Mesenchymal stem cell (in vitro differentiated cells and primary cell): ENCODE data around the gene ST7.
A peak's percentile ranks its signal among the peaks of the same experiment; 100 is the strongest.

Source experiments
- DNase-seq: peaks from one replicate; pipeline ENCODE4 v3.0.0-alpha.2; 2013
- H2AFZ ChIP-seq: one replicate; pipeline ENCODE4 v1.6.1; 2013; ENCODE audit warnings: low read depth, mild to moderate bottlenecking, control low read depth, inconsistent platforms, low read length, moderate library complexity
- H2AK5ac ChIP-seq: 2 replicates; pipeline ENCODE4 v1.6.1; 2013; ENCODE audit warnings: low read length, moderate library complexity, mild to moderate bottlenecking, inconsistent platforms; ENCODE audit not compliant: severe bottlenecking
- H2BK120ac ChIP-seq: one replicate; pipeline ENCODE4 v1.6.1; 2013; ENCODE audit warnings: low read depth, mild to moderate bottlenecking, inconsistent platforms, low read length, moderate library complexity
- H2BK12ac ChIP-seq, 2 experiments: one replicate each; pipeline ENCODE4 v1.6.1; 2013; ENCODE audit warnings: inconsistent platforms in 2 of 2, low read length in 2 of 2, mild to moderate bottlenecking in 2 of 2, moderate library complexity in 2 of 2, control low read depth in 1 of 2
- H2BK15ac ChIP-seq: one replicate; pipeline ENCODE4 v1.6.1; 2013; ENCODE audit warnings: mild to moderate bottlenecking, low read depth, inconsistent platforms; ENCODE audit not compliant: poor library complexity, severe bottlenecking
- H2BK5ac ChIP-seq: 2 replicates; pipeline ENCODE4 v1.6.1; 2013; ENCODE audit warnings: low read depth, mild to moderate bottlenecking, low read length, control low read depth, inconsistent platforms; ENCODE audit not compliant: poor library complexity, severe bottlenecking
- H3K14ac ChIP-seq, 2 experiments: one replicate each; pipeline ENCODE4 v1.6.1; 2013; ENCODE audit warnings: inconsistent platforms in 2 of 2, low read length in 2 of 2, control low read depth in 1 of 2, mild to moderate bottlenecking in 1 of 2, moderate library complexity in 1 of 2
- H3K18ac ChIP-seq, 2 experiments: one replicate each; pipeline ENCODE4 v1.6.1; 2013; ENCODE audit warnings: inconsistent platforms in 2 of 2, low read length in 2 of 2, control low read depth in 1 of 2, low read depth in 1 of 2, mild to moderate bottlenecking in 1 of 2
- H3K23ac ChIP-seq, 2 experiments: one replicate each; pipeline ENCODE4 v1.6.1; 2013; ENCODE audit warnings: inconsistent platforms in 2 of 2, low read length in 2 of 2, mild to moderate bottlenecking in 2 of 2, moderate library complexity in 2 of 2, control low read depth in 1 of 2
- H3K27ac ChIP-seq: 2 replicates; pipeline ENCODE4 v1.5.1; 2013; ENCODE audit warnings: mild to moderate bottlenecking, moderate library complexity, low read length, control low read depth, inconsistent platforms; ENCODE audit not compliant: poor library complexity, severe bottlenecking
- H3K27me3 ChIP-seq, 2 experiments: 2 replicates each; pipeline versions ENCODE4 v1.6.1 to v1.7.0; 2013; ENCODE audit warnings: low read length in 2 of 2, mild to moderate bottlenecking in 2 of 2, moderate library complexity in 2 of 2, control low read depth in 1 of 2, inconsistent platforms in 1 of 2; ENCODE audit not compliant: control insufficient read depth in 1 of 2, insufficient read depth in 1 of 2
- H3K36me3 ChIP-seq, 2 experiments: 2 replicates each; pipeline versions ENCODE4 v1.6.1 to v1.7.0; 2013; ENCODE audit warnings: low read length in 2 of 2, control low read depth in 1 of 2, inconsistent platforms in 1 of 2, low read depth in 1 of 2, mild to moderate bottlenecking in 1 of 2; ENCODE audit not compliant: insufficient read depth in 2 of 2, control insufficient read depth in 1 of 2
- H3K4ac ChIP-seq, 2 experiments: one replicate each; pipeline ENCODE4 v1.6.1; 2013; ENCODE audit warnings: inconsistent platforms in 2 of 2, low read length in 2 of 2, mild to moderate bottlenecking in 2 of 2, moderate library complexity in 2 of 2, control low read depth in 1 of 2, low read depth in 1 of 2
- H3K4me1 ChIP-seq: 2 replicates; pipeline ENCODE4 v1.6.1; 2013; ENCODE audit warnings: low read depth, low read length, control low read depth; ENCODE audit not compliant: control insufficient read depth, insufficient read depth
- H3K4me2 ChIP-seq: 2 replicates; pipeline ENCODE4 v1.6.1; 2013; ENCODE audit warnings: low read length, mild to moderate bottlenecking, inconsistent platforms; ENCODE audit not compliant: poor library complexity, severe bottlenecking
- H3K4me3 ChIP-seq, 2 experiments: 2 replicates each; pipeline versions ENCODE4 v1.5.1 to v1.7.0; 2013; ENCODE audit warnings: low read length in 2 of 2, mild to moderate bottlenecking in 2 of 2, control low read depth in 1 of 2, low read depth in 1 of 2; ENCODE audit not compliant: insufficient read depth in 1 of 2
- H3K79me1 ChIP-seq: replicated peaks from 2 replicates; pipeline ENCODE4 v1.6.1; 2013; ENCODE audit warnings: mild to moderate bottlenecking, control low read depth, low read length, inconsistent platforms; ENCODE audit not compliant: poor library complexity, severe bottlenecking
- H3K9ac ChIP-seq: 2 replicates; pipeline ENCODE4 v1.7.0; 2013; ENCODE audit warnings: mild to moderate bottlenecking, low read length, moderate library complexity
- H3K9me3 ChIP-seq: 2 replicates; pipeline ENCODE4 v1.7.0; 2013; ENCODE audit warnings: mild to moderate bottlenecking, low read length; ENCODE audit not compliant: control insufficient read depth
- H4K8ac ChIP-seq: one replicate; pipeline ENCODE4 v1.6.1; 2013; ENCODE audit warnings: inconsistent platforms, mild to moderate bottlenecking, low read length, moderate library complexity
- H4K91ac ChIP-seq: one replicate; pipeline ENCODE4 v1.6.1; 2013; ENCODE audit warnings: mild to moderate bottlenecking, low read length, inconsistent platforms
- WGBS: methylation state at CpG from one replicate; pipeline ENCODE4 v1.1.7; 2013; ENCODE audit warnings: mixed read lengths; 5-methylcytosine and 5-hydroxymethylcytosine counted together

The ST7 gene

GRCh38 chr7:117193564-117193963, 240.3 kb downstream of the ST7 start:
- Histone ChIP-seq H3K9ac (no peak overlapping the region), H3K18ac (no peak overlapping the region), H4K91ac (no peak overlapping the region), H2BK5ac (no peak overlapping the region), H3K23ac (no peak overlapping the region), H3K27ac (no peak overlapping the region), H3K4me2 (no peak overlapping the region), H3K9me3 (no peaks in the 10 kb centered on the region), H3K4me3 (no peak overlapping the region), H2BK12ac (no peak overlapping the region), H2AK5ac (no peak overlapping the region), H3K4me1 (peaks cover 3% of the 10 kb centered on the region), H3K4ac (no peak overlapping the region), H2BK15ac (no peak overlapping the region), H2AFZ (no peak overlapping the region), H3K27me3 (no peaks in the 10 kb centered on the region), H3K36me3 (peaks cover 12 to 36% of the 10 kb centered on the region in 2 experiments), H3K79me1 (peaks cover 2% of the 10 kb centered on the region), H3K14ac (no peak overlapping the region), H4K8ac (no peak overlapping the region), H2BK120ac (no peak overlapping the region)
- DNase-seq: peak; percentile 48
- WGBS: no CpG with 5 or more reads among the region's 2 CpGs

GRCh38 chr7:117194445-117194844, 241.1 kb downstream of the ST7 start:
- no peak for DNase-seq
- H2BK15ac ChIP-seq: no peak overlapping the region

GRCh38 chr7:117195361-117196029, 242.2 kb downstream of the ST7 start:
- H3K27ac ChIP-seq: no peak overlapping the region
- no peaks in the 10 kb centered on the region for H3K9me3 ChIP-seq
- H4K91ac ChIP-seq: no peak overlapping the region
- H3K9ac ChIP-seq: no peak overlapping the region
- H3K14ac ChIP-seq: no peak overlapping the region
- H3K36me3 ChIP-seq: peaks cover 11 to 31% of the 10 kb centered on the region in 2 experiments
- no peak overlapping the region for H2AK5ac ChIP-seq
- WGBS: 83% methylated on average over 3 of the region's 4 CpGs
- H2BK5ac ChIP-seq: no peak overlapping the region
- H2BK120ac ChIP-seq: no peak overlapping the region
- peaks cover 3% of the 10 kb centered on the region for H3K4me1 ChIP-seq
- H3K79me1 ChIP-seq: peaks cover 2% of the 10 kb centered on the region
- no peak for DNase-seq
- no peak overlapping the region for H2BK12ac ChIP-seq
- no peak overlapping the region for H2AFZ ChIP-seq
- H3K23ac ChIP-seq: no peak overlapping the region
- H2BK15ac ChIP-seq: no peak overlapping the region
- H3K4me3 ChIP-seq: no peak overlapping the region
- H3K27me3 ChIP-seq: no peaks in the 10 kb centered on the region
- no peak overlapping the region for H3K18ac ChIP-seq
- no peak overlapping the region for H3K4me2 ChIP-seq
- H3K4ac ChIP-seq: no peak overlapping the region
- no peak overlapping the region for H4K8ac ChIP-seq

More at GRCh38 chr7:117194445-117194844, 241.1 kb downstream of the ST7 start:
- H3K27me3 ChIP-seq: no peaks in the 10 kb centered on the region
- no peak overlapping the region for H3K4me2 ChIP-seq
- H4K91ac ChIP-seq: no peak overlapping the region
- 100% methylated on average over 2 of the region's 2 CpGs for WGBS
- no peak overlapping the region for H3K18ac ChIP-seq
- no peak overlapping the region for H2BK120ac ChIP-seq
- no peak overlapping the region for H2BK5ac ChIP-seq
- H4K8ac ChIP-seq: no peak overlapping the region
- H3K79me1 ChIP-seq: peaks cover 2% of the 10 kb centered on the region
- no peak overlapping the region for H2AFZ ChIP-seq
- H3K4ac ChIP-seq: no peak overlapping the region
- peaks cover 14 to 37% of the 10 kb centered on the region in 2 experiments for H3K36me3 ChIP-seq
- peaks cover 3% of the 10 kb centered on the region for H3K4me1 ChIP-seq
- H2BK12ac ChIP-seq: no peak overlapping the region
- H3K9ac ChIP-seq: no peak overlapping the region
- H3K14ac ChIP-seq: no peak overlapping the region
- no peak overlapping the region for H2AK5ac ChIP-seq
- no peak overlapping the region for H3K27ac ChIP-seq
- H3K4me3 ChIP-seq: no peak overlapping the region
- H3K9me3 ChIP-seq: no peaks in the 10 kb centered on the region
- H3K23ac ChIP-seq: no peak overlapping the region

GRCh38 chr7:117200132-117200531, 246.8 kb downstream of the ST7 start:
- no peak overlapping the region for H2AFZ ChIP-seq
- no peak overlapping the region for H2BK12ac ChIP-seq
- no peak overlapping the region for H3K4ac ChIP-seq
- H2BK5ac ChIP-seq: no peak overlapping the region
- no peak overlapping the region for H4K91ac ChIP-seq
- no peak overlapping the region for H3K18ac ChIP-seq
- WGBS: 84% methylated on average over 2 of the region's 2 CpGs
- no peak overlapping the region for H3K4me3 ChIP-seq
- no peak overlapping the region for H2BK120ac ChIP-seq
- no peak overlapping the region for H3K23ac ChIP-seq
- no peak overlapping the region for H3K4me2 ChIP-seq
- DNase-seq: no peak
- no peak overlapping the region for H3K9ac ChIP-seq
- no peak overlapping the region for H3K14ac ChIP-seq
- H2AK5ac ChIP-seq: no peak overlapping the region
- no peaks in the 10 kb centered on the region for H3K4me1 ChIP-seq
- no peaks in the 10 kb centered on the region for H3K9me3 ChIP-seq
- H3K27ac ChIP-seq: no peak overlapping the region
- no peaks in the 10 kb centered on the region for H3K27me3 ChIP-seq
- peaks cover 2% of the 10 kb centered on the region for H3K79me1 ChIP-seq
- H3K36me3 ChIP-seq: peaks cover 12 to 26% of the 10 kb centered on the region in 2 experiments
- H4K8ac ChIP-seq: no peak overlapping the region
- H2BK15ac ChIP-seq: no peak overlapping the region
